Stimulated activated CD4-positive, alpha-beta T cell treated with anti-CD3 and anti-CD28 coated beads, Interleukin-1b, Interleukin-23, amount 100 ng/mL, for 24 hours (primary cell): ENCODE measurements around the gene PDYN.

Experiments
- DNase-seq, 4 experiments: peaks; one replicate each; pipeline ENCODE4 v3.0.0-alpha.2; 2020; ENCODE audit warnings: low read depth in 4 of 4, low spot score in 1 of 4

Gene PDYN

GRCh38 chr20:1952737-1953530 is 40.9 kb downstream of the PDYN start:
- DNase-seq: no peak

DNA sequence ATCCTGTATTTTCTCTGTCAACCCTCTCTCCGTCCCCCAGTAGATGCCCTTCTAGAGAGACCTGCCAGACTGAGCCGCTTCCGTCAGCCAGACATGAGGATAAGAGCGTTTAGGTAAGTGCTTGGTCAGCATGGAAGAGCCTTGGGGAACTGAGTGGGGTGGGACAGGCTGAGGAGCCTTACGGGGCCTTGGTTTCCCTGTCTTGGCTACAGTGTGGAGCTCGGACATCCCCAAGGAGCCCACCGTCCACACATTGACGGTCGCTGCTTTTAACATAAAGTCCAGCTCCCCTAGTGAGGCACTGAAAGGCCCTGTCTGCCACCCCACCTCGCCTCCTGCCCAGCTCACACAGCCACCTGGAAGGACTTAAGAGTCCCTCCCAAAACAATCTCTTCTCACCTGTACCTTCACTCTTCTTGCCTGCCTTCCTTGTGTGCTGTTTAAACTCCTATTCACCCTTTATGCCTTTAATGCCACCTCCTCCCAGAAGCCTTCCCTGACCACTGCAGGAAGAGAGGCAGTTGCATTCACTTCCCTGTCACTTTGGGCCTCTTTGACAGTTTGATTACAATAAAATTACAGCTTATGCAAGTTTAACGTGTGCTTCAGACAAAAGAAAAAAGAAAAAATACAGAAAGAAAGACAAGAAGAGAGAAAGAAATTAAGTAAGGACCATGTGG is 42.3 kb downstream of the PDYN start:
- no peak for DNase-seq

GRCh38 chr20:1950836-1951235 is 43.0 kb downstream of the PDYN start:
- no peak for DNase-seq

GRCh38 chr20:1949347-1950100 is 44.3 kb downstream of the PDYN start:
- DNase-seq: no peak

DNA sequence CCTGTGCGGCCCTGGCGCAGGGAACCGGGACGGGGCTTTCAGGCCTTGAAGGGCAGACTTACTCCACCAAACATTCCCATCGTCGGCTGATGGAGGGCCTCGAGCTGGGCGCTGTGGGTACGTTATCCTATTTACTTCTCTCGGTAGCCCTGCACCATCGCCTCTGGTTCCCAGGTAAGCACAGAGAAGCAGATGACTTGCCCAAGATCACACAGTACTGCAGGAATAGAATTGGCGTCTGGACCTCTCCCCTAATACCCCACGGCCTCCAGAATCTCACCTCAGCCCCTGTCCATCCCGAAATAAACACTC is 46.4 kb downstream of the PDYN start:
- no peak for DNase-seq

GRCh38 chr20:1946762-1947534 is 46.9 kb downstream of the PDYN start:
- no peak for DNase-seq

DNA sequence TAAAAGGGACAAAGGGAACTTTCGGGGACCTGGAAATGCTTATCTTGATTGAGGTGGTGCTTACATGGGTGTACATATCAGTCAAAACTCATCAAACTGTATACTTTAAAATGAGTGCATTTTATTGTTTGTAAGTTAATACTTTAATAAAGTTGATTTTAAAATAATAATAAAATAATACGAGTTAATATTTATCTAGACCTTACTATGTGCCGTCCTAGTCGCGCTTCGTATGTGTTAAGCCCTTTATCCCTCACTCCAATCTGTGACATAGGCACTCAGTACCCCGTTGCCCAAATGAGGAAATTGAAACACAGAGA is 47.5 kb downstream of the PDYN start:
- DNase-seq: no peak

GRCh38 chr20:1945660-1946059 is 48.2 kb downstream of the PDYN start:
- DNase-seq: no peak

DNA sequence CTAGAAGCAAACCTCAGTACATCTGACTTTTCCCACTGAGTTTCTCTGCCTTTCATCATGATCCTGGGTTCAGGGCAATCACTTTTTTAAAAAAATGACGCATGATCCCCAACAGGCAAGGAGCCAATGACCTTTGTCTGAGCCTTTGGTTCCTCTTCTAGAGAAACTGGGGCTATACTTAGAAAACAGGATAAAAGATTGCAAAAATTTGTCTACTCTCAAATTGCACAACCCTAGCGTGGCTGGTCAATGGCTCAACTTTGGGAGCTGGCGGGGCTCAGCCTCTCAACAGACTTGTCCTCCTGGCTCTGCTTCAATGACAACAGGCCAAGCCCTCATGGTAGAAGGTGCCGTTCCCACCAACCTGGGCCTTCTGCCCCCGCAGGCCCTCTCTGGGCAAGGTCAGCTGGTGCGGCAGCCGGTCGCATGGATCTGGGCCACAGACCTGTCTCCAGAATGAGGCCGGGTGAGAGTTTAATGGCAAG is 48.7 kb downstream of the PDYN start:
- no peak for DNase-seq

GRCh38 chr20:1944345-1945091 is 49.3 kb downstream of the PDYN start:
- DNase-seq: no peak

- no peak for DNase-seq
These were observed 50.4 kb downstream of the PDYN start for GRCh38 chr20:1943275-1944002.

DNA sequence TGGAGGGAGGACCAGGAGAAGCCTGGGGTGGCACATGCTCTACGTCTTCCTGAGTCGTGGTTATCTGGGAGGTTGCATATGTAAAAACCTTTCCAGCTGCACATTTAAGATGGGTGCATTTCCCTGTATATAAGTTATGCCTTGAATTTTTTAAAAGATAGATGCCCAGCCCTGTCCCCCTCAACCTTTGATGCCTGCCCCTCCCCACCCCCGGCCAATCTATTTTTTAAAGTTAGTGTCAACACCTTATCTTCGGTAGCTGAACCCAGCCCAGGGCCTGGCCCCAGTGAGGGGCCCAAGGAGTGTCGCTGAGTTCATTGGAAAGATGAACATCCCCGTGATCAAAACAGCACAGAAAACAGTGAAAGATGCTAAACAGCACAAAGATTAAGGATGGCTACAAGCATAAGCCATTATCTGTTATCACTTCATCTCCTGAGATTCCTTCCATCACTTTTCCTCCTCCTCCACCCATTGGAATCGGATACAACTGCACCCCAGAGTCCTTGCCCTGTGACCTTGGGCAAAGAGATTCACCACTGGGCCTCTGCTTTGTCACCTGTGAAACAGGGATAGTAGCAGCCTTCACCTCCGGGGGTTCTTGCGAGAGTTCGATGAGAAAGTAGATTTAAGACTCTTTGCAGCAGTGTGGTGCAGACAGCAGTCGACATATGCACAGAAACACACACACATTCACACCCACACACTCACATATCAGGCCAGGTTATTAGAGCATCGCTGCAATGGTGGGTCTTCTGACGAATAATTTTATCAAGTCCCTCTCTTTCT is 51.2 kb downstream of the PDYN start:
- no peak for DNase-seq

DNA sequence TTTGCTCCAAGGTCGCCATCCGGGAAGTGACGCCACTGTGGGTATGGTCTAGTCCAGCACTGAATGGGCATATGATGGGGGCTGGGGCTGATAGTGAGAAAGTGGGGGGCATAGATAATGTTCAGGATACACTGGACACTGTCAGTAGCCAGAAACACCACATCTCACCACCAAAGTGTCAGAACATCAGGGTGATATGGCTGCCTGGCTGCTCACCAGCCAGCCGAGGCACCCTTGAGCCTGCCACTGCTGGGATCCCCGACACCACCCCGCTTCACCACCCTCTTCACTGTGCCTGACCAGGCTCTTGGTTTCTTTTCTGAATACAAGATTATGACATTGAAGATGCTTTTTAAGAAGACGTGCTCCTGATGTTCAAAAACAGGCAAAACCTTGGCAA is 51.8 kb downstream of the PDYN start:
- no peak for DNase-seq

DNA sequence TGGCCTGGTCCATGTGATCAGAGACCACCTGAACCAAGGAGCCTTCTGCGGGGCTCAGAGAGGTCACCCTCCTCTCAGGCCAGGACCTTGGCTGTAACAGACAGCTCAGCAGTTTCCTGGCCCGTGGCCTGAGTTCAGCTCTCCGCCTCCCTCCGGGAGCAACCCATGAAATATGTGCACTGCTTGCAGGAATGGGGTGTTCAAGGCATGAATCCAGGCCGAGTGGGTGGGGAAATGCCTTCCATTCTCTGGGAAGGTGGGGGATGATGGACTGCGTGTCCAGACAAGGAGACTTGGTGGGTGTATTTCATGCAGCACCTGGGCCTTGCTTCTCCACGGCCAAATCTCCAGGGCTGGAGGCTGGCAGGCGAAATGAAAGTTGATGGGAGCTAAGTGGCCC is 52.6 kb downstream of the PDYN start:
- DNase-seq: no peak

- DNase-seq: no peak
These were observed 53.3 kb downstream of the PDYN start for GRCh38 chr20:1940581-1940980.

GRCh38 chr20:1939270-1939595 is 54.6 kb downstream of the PDYN start:
- no peak for DNase-seq

DNA sequence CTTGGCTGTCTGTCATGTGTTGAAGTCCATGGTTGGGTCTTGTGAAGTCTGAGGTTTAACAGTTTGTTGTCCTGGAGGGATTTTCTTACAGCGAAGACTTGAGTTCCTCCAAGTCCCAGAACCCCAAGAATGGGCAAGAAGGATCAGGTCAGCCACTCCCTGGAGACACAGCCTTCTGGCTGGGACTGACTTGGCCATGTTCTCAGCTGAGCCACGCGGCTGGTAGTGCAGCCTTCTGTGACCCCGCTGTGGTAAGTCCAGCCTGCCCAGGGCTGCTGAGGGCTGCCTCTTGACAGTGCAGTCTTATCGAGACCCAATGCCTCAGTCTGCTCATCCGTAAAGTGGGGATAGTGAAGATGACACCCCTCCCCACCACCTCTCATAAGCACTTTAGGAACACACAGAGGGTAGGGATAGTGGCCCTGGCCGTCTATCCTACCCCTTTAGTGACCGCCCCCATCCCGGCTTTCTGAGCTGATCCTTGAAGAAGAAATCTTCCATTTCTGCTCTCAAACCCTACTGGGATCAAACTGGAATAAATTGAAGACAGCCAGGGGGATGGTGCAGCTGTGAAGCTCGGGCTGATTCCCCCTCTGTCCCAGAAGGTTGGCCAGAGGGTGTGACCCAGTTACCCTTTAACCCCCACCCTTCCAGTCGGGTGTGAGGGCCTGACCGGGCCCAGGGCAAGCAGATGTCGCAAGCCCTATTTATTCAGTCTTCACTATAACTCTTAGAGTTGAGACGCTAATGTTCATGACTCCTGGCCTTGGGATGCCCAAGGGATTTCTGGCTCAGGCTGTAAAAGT is 55.2 kb downstream of the PDYN start:
- DNase-seq: no peak

DNA sequence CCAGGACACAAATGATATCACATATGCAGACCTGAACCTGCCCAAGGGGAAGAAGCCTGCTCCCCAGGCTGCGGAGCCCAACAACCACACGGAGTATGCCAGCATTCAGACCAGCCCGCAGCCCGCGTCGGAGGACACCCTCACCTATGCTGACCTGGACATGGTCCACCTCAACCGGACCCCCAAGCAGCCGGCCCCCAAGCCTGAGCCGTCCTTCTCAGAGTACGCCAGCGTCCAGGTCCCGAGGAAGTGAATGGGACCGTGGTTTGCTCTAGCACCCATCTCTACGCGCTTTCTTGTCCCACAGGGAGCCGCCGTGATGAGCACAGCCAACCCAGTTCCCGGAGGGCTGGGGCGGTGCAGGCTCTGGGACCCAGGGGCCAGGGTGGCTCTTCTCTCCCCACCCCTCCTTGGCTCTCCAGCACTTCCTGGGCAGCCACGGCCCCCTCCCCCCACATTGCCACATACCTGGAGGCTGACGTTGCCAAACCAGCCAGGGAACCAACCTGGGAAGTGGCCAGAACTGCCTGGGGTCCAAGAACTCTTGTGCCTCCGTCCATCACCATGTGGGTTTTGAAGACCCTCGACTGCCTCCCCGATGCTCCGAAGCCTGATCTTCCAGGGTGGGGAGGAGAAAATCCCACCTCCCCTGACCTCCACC is 56.4 kb downstream of the PDYN start:
- no peak for DNase-seq
